ENCODE measurements around the gene ZFHX3.

DNA sequence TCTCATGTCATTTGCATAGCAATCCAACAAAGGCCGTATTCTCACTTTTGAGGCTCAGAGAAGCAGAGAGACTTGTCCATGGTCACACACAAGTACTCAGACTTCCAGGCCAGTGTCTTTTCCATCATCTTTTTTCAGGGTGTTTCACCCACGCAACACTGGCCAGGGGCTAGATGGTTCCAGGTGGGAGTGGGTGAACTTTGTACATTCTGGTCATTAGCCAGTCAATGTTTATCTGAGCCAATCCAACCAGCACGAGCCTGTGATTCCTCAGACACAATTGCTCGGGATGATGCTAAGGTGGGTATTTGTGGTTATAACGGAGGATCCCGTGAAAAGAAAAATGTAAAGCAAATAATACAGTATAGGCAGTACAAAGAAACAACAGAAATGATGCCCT lies 56.3 kb downstream of the ZFHX3 start:
- TF ChIP-seq, protein P1, sequence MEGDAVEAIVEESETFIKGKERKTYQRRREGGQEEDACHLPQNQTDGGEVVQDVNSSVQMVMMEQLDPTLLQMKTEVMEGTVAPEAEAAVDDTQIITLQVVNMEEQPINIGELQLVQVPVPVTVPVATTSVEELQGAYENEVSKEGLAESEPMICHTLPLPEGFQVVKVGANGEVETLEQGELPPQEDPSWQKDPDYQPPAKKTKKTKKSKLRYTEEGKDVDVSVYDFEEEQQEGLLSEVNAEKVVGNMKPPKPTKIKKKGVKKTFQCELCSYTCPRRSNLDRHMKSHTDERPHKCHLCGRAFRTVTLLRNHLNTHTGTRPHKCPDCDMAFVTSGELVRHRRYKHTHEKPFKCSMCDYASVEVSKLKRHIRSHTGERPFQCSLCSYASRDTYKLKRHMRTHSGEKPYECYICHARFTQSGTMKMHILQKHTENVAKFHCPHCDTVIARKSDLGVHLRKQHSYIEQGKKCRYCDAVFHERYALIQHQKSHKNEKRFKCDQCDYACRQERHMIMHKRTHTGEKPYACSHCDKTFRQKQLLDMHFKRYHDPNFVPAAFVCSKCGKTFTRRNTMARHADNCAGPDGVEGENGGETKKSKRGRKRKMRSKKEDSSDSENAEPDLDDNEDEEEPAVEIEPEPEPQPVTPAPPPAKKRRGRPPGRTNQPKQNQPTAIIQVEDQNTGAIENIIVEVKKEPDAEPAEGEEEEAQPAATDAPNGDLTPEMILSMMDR (conservative IDR thresholded peaks at IDR 0.05): no peak
- TF ChIP-seq ZFX (IDR thresholded peaks at IDR 0.05): no peak

All from C4-2B (cell line).